H9 (cell line): ENCODE measurements around the gene FMNL1. TPM values are rescaled to one million over a fixed set of nuclear protein-coding genes. Genes with fewer than 3 reads are reported as not detected.

Experiments
- DNase-seq: peaks from one replicate; pipeline ENCODE4 v3.0.0-alpha.2; 2017
- H2AFZ ChIP-seq: one replicate; pipeline ENCODE4 v1.6.1; 2013; ENCODE audit warnings: mild to moderate bottlenecking, low read length, control low read depth, moderate library complexity
- H2AK5ac ChIP-seq: 2 replicates; pipeline ENCODE4 v1.6.1; 2013; ENCODE audit warnings: low read length, control low read depth, mixed read lengths; ENCODE audit not compliant: insufficient read length
- H2BK120ac ChIP-seq: one replicate; pipeline ENCODE4 v1.6.1; 2013; ENCODE audit warnings: low read depth, mild to moderate bottlenecking, low read length, control low read depth, inconsistent platforms; ENCODE audit not compliant: poor library complexity, severe bottlenecking
- H2BK12ac ChIP-seq: 2 replicates; pipeline ENCODE4 v1.6.1; 2013; ENCODE audit warnings: low read length, control low read depth, mixed read lengths, low read depth; ENCODE audit not compliant: insufficient read length
- H2BK15ac ChIP-seq: 2 replicates; pipeline ENCODE4 v1.6.1; 2013; ENCODE audit warnings: low read depth, low read length, control low read depth
- H2BK20ac ChIP-seq: one replicate; pipeline ENCODE4 v1.6.1; 2013; ENCODE audit warnings: low read depth, mild to moderate bottlenecking, low read length, control low read depth, inconsistent platforms; ENCODE audit not compliant: poor library complexity, severe bottlenecking
- H2BK5ac ChIP-seq: 2 replicates; pipeline ENCODE4 v1.6.1; 2013; ENCODE audit warnings: low read length, control low read depth, mixed read lengths; ENCODE audit not compliant: insufficient read length
- H3K14ac ChIP-seq: 2 replicates; pipeline ENCODE4 v1.6.1; 2013; ENCODE audit warnings: low read length, control low read depth; ENCODE audit not compliant: insufficient read depth
- H3K18ac ChIP-seq: 2 replicates; pipeline ENCODE4 v1.6.1; 2013; ENCODE audit warnings: low read depth, mild to moderate bottlenecking, mixed read lengths, low read length, control low read depth; ENCODE audit not compliant: insufficient read length
- H3K23ac ChIP-seq: 2 replicates; pipeline ENCODE4 v1.6.1; 2013; ENCODE audit warnings: low read length, control low read depth, mixed read lengths, low read depth; ENCODE audit not compliant: insufficient read length
- H3K23me2 ChIP-seq: 2 replicates; pipeline ENCODE4 v1.6.1; 2013; ENCODE audit warnings: low read depth, mild to moderate bottlenecking, mixed read lengths, low read length, control low read depth; ENCODE audit not compliant: insufficient read length, poor library complexity, severe bottlenecking
- H3K27ac ChIP-seq: 2 replicates; pipeline ENCODE4 v1.5.1; 2013; ENCODE audit warnings: low read length, control low read depth, mixed read lengths, low read depth; ENCODE audit not compliant: insufficient read length
- H3K27me3 ChIP-seq: 2 replicates; pipeline ENCODE4 v1.6.1; 2013; ENCODE audit warnings: low read length, control low read depth, inconsistent platforms; ENCODE audit not compliant: insufficient read depth
- H3K4ac ChIP-seq: 2 replicates; pipeline ENCODE4 v1.6.1; 2013; ENCODE audit warnings: low read depth, mild to moderate bottlenecking, control low read depth, inconsistent platforms, low read length, moderate library complexity
- H3K4me1 ChIP-seq: 2 replicates; pipeline ENCODE4 v1.6.1; 2013; ENCODE audit warnings: low read length, control low read depth, inconsistent platforms; ENCODE audit not compliant: insufficient read depth
- H3K4me2 ChIP-seq: 2 replicates; pipeline ENCODE4 v1.6.1; 2013; ENCODE audit warnings: low read length, control low read depth, mixed read lengths; ENCODE audit not compliant: insufficient read length, insufficient read depth
- H3K56ac ChIP-seq: 2 replicates; pipeline ENCODE4 v1.6.1; 2013; ENCODE audit warnings: low read depth, mild to moderate bottlenecking, mixed read lengths, low read length, control low read depth; ENCODE audit not compliant: insufficient read length
- H3K79me1 ChIP-seq: 2 replicates; pipeline ENCODE4 v1.6.1; 2013; ENCODE audit warnings: low read depth, mild to moderate bottlenecking, moderate library complexity, low read length, control low read depth, inconsistent platforms; ENCODE audit not compliant: insufficient read depth, poor library complexity, severe bottlenecking
- H3K79me2 ChIP-seq: 2 replicates; pipeline ENCODE4 v1.6.1; 2013; ENCODE audit warnings: low read length, control low read depth, inconsistent platforms; ENCODE audit not compliant: insufficient read depth
- H3K9ac ChIP-seq: 2 replicates; pipeline ENCODE4 v1.6.1; 2013; ENCODE audit warnings: low read length, control low read depth, mixed read lengths; ENCODE audit not compliant: insufficient read length; ENCODE audit errors: extremely low read depth
- H3K9me3 ChIP-seq: one replicate; pipeline ENCODE4 v1.6.1; 2013; ENCODE audit warnings: low read depth, low read length, inconsistent platforms; ENCODE audit not compliant: control insufficient read depth
- H3T11ph ChIP-seq: one replicate; pipeline ENCODE4 v1.6.1; 2013; ENCODE audit warnings: mild to moderate bottlenecking, low read length, control low read depth, inconsistent platforms
- H4K20me1 ChIP-seq: one replicate; pipeline ENCODE4 v1.6.1; 2013; ENCODE audit not compliant: control insufficient read depth, insufficient read length, insufficient read depth
- H4K5ac ChIP-seq: 2 replicates; pipeline ENCODE4 v1.6.1; 2013; ENCODE audit warnings: low read depth, mild to moderate bottlenecking, mixed read lengths, low read length, control low read depth; ENCODE audit not compliant: insufficient read length
- H4K8ac ChIP-seq: replicated peaks from 2 replicates; pipeline ENCODE4 v1.6.1; 2013; ENCODE audit warnings: low read length, control low read depth, mixed read lengths, low read depth; ENCODE audit not compliant: insufficient read length
- H4K91ac ChIP-seq: 2 replicates; pipeline ENCODE4 v1.6.1; 2013; ENCODE audit warnings: low read depth, mild to moderate bottlenecking, moderate library complexity, mixed read lengths, low read length, control low read depth; ENCODE audit not compliant: insufficient read length
- H3K27ac Mint-ChIP-seq, 3 experiments: 2 replicates in 2 of 3; 3 replicates in 1 of 3; pipeline ENCODE4 v1.8.0; 2020 to 2021; ENCODE audit warnings: mixed read lengths in 3 of 3, mild to moderate bottlenecking in 1 of 3, moderate library complexity in 1 of 3
- H3K27me3 Mint-ChIP-seq: 2 replicates; pipeline ENCODE4 v1.8.0; 2021; ENCODE audit warnings: low read depth, mild to moderate bottlenecking, moderate library complexity, mixed read lengths
- H3K36me3 Mint-ChIP-seq, 3 experiments: 2 replicates in 2 of 3; 3 replicates in 1 of 3; pipeline ENCODE4 v1.8.0; 2020 to 2021; ENCODE audit warnings: low read depth in 3 of 3, mixed read lengths in 3 of 3; ENCODE audit not compliant: insufficient read depth in 1 of 3
- H3K4me1 Mint-ChIP-seq, 2 experiments: 2 replicates each; pipeline ENCODE4 v1.8.0; 2020; ENCODE audit warnings: mixed read lengths in 2 of 2
- H3K4me3 Mint-ChIP-seq, 2 experiments: 2 replicates in 1 of 2; 3 replicates in 1 of 2; pipeline ENCODE4 v1.8.0; 2020 to 2021; ENCODE audit warnings: mild to moderate bottlenecking in 2 of 2, mixed read lengths in 2 of 2, moderate library complexity in 1 of 2
- H3K9me3 Mint-ChIP-seq, 2 experiments: 2 replicates in 1 of 2; 3 replicates in 1 of 2; pipeline ENCODE4 v1.8.0; 2020; ENCODE audit warnings: mild to moderate bottlenecking in 2 of 2, mixed read lengths in 2 of 2, moderate library complexity in 1 of 2
- CTCF ChIP-seq: fragments of 200-600 bp; sonication (generic); conservative IDR thresholded peaks from 3 replicates; pipeline ENCODE4 v1.8.0; 2021; ENCODE audit warnings: antibody characterized with exemption, mild to moderate bottlenecking
- WGBS: extraction: QIAGEN DNeasy Blood & Tissue Kit; methylation state at CpG from one replicate; pipeline ENCODE4 v1.1.7; 2013; ENCODE audit warnings: missing lambda C conversion rate, low lambda C conversion rate, mixed read lengths; ENCODE audit not compliant: insufficient read length; ENCODE audit errors: extremely low coverage; 5-methylcytosine and 5-hydroxymethylcytosine counted together
- total RNA-seq: library from RNA; stranded (reverse); gene quantifications from 2 replicates; pipeline ENCODE4 v1.2.1, GENCODE V29; 2021

The FMNL1 gene
- total RNA-seq, 1 experiment from 2014 or later = 6.9 TPM

DNA sequence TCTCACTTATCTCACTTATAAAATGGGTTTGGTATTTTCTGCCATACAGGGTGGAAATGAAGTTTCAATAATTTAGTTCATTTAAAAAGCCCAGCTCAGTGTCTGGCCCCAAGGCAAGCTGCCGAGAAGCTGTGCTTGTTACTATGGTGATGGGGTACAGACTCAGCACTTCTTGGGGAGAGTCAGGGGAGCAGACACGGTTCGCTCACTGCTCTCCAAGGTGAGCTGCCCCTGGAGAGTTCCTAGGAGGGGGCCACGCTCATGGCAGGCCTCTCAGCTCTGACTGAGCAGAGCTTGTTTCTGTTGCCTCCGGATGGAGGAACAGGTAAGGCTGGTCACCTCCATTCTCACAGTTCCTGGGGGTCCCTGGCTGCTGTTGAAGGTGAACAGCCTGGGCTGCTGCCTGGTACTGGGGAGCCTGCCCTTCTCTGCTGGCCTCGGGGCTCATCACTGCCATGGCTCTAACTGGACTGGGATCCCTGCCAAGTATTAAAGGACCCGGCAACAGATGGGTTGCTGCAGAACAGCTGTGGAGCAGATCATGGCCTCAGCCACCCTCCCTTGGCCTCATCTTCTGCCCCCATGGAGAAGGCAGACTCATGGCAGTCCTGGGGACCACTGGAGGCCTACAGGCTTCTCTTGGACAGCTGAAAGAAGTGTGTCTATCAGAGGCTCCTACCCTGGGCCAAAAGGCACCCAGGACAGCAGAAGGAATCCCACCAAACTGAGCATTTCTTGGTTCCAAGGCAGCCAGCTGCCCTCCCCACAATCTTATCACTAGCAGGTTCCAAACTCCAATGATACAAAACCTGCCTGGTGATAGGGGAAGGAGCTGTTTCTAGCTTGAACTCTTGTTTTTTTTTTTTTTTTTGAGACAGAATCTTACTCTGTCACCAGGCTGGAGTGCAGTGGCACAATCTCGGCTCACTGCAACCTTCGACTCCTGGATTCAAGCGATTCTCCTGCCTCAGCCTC is 66.1 kb downstream of the FMNL1 start:
- H2AK5ac ChIP-seq = no peak overlapping the region
- no peak overlapping the region for H3T11ph ChIP-seq
- no peak overlapping the region for H4K8ac ChIP-seq
- no peaks in the 10 kb centered on the region for H3K79me1 ChIP-seq
- no peak overlapping the region for H3K56ac ChIP-seq
- WGBS = no CpG with 5 or more reads among the region's 10 CpGs
- no peak overlapping the region for H4K5ac ChIP-seq
- H2BK15ac ChIP-seq = no peak overlapping the region
- no peak overlapping the region for H3K9ac ChIP-seq
- H3K4me1 ChIP-seq = no peaks in the 10 kb centered on the region
- no peak overlapping the region for H2BK12ac ChIP-seq
- TF ChIP-seq CTCF = no peak
- no peak overlapping the region for H2AFZ ChIP-seq
- no peak overlapping the region for H3K18ac ChIP-seq
- H3K4me1 Mint-ChIP-seq = peaks cover 2 to 5% of the 10 kb centered on the region in 2 experiments; a peak in 2 of 4 replicates
- no peak overlapping the region; a peak in 1 of 7 replicates for H3K27ac Mint-ChIP-seq
- H3K14ac ChIP-seq = no peak overlapping the region
- no peak overlapping the region for H3K4me3 Mint-ChIP-seq
- H3K27me3 ChIP-seq = no peaks in the 10 kb centered on the region
- H3K23ac ChIP-seq = no peak overlapping the region
- H3K79me2 ChIP-seq = no peaks in the 10 kb centered on the region
- no peaks in the 10 kb centered on the region for H3K23me2 ChIP-seq
- H2BK20ac ChIP-seq = no peak overlapping the region
- H2BK120ac ChIP-seq = no peak overlapping the region
- H3K36me3 Mint-ChIP-seq = peaks cover 12 to 54% (median 54%) of the 10 kb centered on the region in 3 experiments; a peak in 6 of 7 replicates
- no peak overlapping the region for H4K91ac ChIP-seq
- no peak overlapping the region for H3K27ac ChIP-seq
- H4K20me1 ChIP-seq = no peaks in the 10 kb centered on the region
- H3K4me2 ChIP-seq = no peak overlapping the region
- no peaks in the 10 kb centered on the region for H3K27me3 Mint-ChIP-seq
- H2BK5ac ChIP-seq = no peak overlapping the region
- no peak overlapping the region for H3K4ac ChIP-seq
- no peaks in the 10 kb centered on the region for H3K9me3 Mint-ChIP-seq
- no peaks in the 10 kb centered on the region for H3K9me3 ChIP-seq
- DNase-seq = no peak
